A673 (cell line): ENCODE measurements around the gene ADAM23. TPM values are rescaled to one million over a fixed set of nuclear protein-coding genes. Genes with fewer than 3 reads are reported as not detected.

Source experiments
- BruUV-seq: library from RNA; stranded (reverse); fragments of 400-500 nt; replicated peaks from 2 replicates; lab custom pipeline; 2021; lab: Mats Ljungman, UMichigan
- CTCF ChIA-PET: fragments of 300-600 bp; sonication (Branson Sonifier 250); formaldehyde crosslinking; loops from one replicate; lab custom pipeline; 2022; ENCODE audit warnings: antibody characterized with exemption; lab: Charles Lee
- POLR2A ChIA-PET: fragments of 300-600 bp; sonication (Branson Sonifier 250); formaldehyde crosslinking; loops from one replicate; lab custom pipeline; 2022; ENCODE audit warnings: antibody characterized with exemption; ENCODE audit not compliant: low non-redundant PET; lab: Charles Lee
- DNase-seq: peaks from one replicate; pipeline ENCODE4 v3.0.0-alpha.2; 2015; ENCODE audit warnings: low spot score
- H3K27ac ChIP-seq: fragments of 200-600 bp; sonication (generic); 2 replicates; pipeline ENCODE4 v1.5.1; 2016; ENCODE audit warnings: mixed run types, low read depth, mild to moderate bottlenecking, mixed read lengths, antibody characterized with exemption, low read length; ENCODE audit not compliant: poor library complexity, severe bottlenecking
- H3K27me3 ChIP-seq: fragments of 200-600 bp; sonication (generic); replicated peaks from 2 replicates; pipeline ENCODE4 v1.6.1; 2017; ENCODE audit warnings: mixed run types, low read depth, mild to moderate bottlenecking, mixed read lengths, antibody characterized with exemption, low read length; ENCODE audit not compliant: insufficient read depth, poor library complexity
- H3K36me3 ChIP-seq: fragments of 200-600 bp; sonication (generic); 2 replicates; pipeline ENCODE4 v1.6.1; 2016; ENCODE audit warnings: mixed run types, mild to moderate bottlenecking, mixed read lengths, antibody characterized with exemption, low read length; ENCODE audit not compliant: insufficient read depth, poor library complexity, severe bottlenecking
- H3K4me1 ChIP-seq: fragments of 200-600 bp; sonication (generic); 2 replicates; pipeline ENCODE4 v1.6.1; 2017; ENCODE audit warnings: mixed run types, mild to moderate bottlenecking, mixed read lengths, antibody characterized with exemption, low read length; ENCODE audit not compliant: insufficient read depth, poor library complexity, severe bottlenecking
- H3K4me3 ChIP-seq: fragments of 200-600 bp; sonication (generic); 2 replicates; pipeline ENCODE4 v1.5.1; 2016; ENCODE audit warnings: low read depth, mixed run types, mild to moderate bottlenecking, mixed read lengths, low read length; ENCODE audit not compliant: poor library complexity, severe bottlenecking
- H3K9me3 ChIP-seq: fragments of 200-600 bp; sonication (generic); 2 replicates; pipeline ENCODE4 v1.6.1; 2016; ENCODE audit warnings: mixed run types, low read depth, mild to moderate bottlenecking, mixed read lengths, antibody characterized with exemption, low read length; ENCODE audit not compliant: poor library complexity, severe bottlenecking
- CTCF ChIP-seq: fragments of 300-800, 200-600 bp; sonication (generic); conservative IDR thresholded peaks from 2 replicates; pipeline ENCODE4 v1.5.1; 2017; ENCODE audit warnings: low read depth, mild to moderate bottlenecking, antibody characterized with exemption, low read length, moderate library complexity, mixed read lengths
- EZH2 ChIP-seq: fragments of 200-600 bp; sonication (generic); IDR thresholded peaks from 2 replicates; pipeline ENCODE4 v1.6.1; 2017; ENCODE audit warnings: borderline replicate concordance, low read depth, mild to moderate bottlenecking, mixed read lengths, antibody characterized with exemption, low read length; ENCODE audit not compliant: poor library complexity, severe bottlenecking
- intact Hi-C: fragments of 100-400 bp; cut with micrococcal nuclease; formaldehyde crosslinking; loops from one replicate; pipeline ENCODE4 v1.10.0; 2022; ENCODE audit not compliant: unreplicated experiment
- total RNA-seq: library from RNA; stranded (reverse); gene quantifications from 2 replicates; pipeline ENCODE4 v1.2.3, GENCODE V29; 2021

ADAM23 gene
- total RNA-seq, 1 experiment from 2014 or later: 0.21 TPM

GRCh38 chr2:206515580-206515979 lies 72.2 kb downstream of the ADAM23 start:
- ChIA-PET CTCF (no interaction called here), POLR2A (no interaction called here)
- Histone ChIP-seq H3K27ac (no peak overlapping the region), H3K9me3 (no peaks in the 10 kb centered on the region), H3K4me1 (no peaks in the 10 kb centered on the region), H3K36me3 (no peaks in the 10 kb centered on the region), H3K27me3 (peaks cover 26% of the 10 kb centered on the region), H3K4me3 (no peak overlapping the region)
- no peak for TF ChIP-seq EZH2
- no peak for TF ChIP-seq CTCF
- no peak for DNase-seq
- BruUV-seq: no TSS peak
- intact Hi-C loops: no loop called here

- intact Hi-C loops: no loop called here
- CTCF ChIA-PET: no interaction called here
- no TSS peak for BruUV-seq
Measured at GRCh38 chr2:206518997-206519396, 75.7 kb downstream of the ADAM23 start.

GRCh38 chr2:206520450-206520849 lies 77.1 kb downstream of the ADAM23 start:
- TF ChIP-seq EZH2 (no peak), CTCF (no peak)
- Histone ChIP-seq H3K4me3 (no peak overlapping the region), H3K27me3 (peaks cover 23% of the 10 kb centered on the region), H3K4me1 (no peaks in the 10 kb centered on the region), H3K36me3 (no peaks in the 10 kb centered on the region), H3K9me3 (no peaks in the 10 kb centered on the region), H3K27ac (no peak overlapping the region)
- BruUV-seq: no TSS peak
- CTCF ChIA-PET: no interaction called here
- POLR2A ChIA-PET: no interaction called here
- DNase-seq: no peak
- intact Hi-C loops: no loop called here

More at GRCh38 chr2:206518997-206519396, 75.7 kb downstream of the ADAM23 start:
- no peak for DNase-seq
- Histone ChIP-seq H3K4me1 (no peaks in the 10 kb centered on the region), H3K4me3 (no peak overlapping the region), H3K36me3 (no peaks in the 10 kb centered on the region), H3K27ac (no peak overlapping the region), H3K9me3 (no peaks in the 10 kb centered on the region), H3K27me3 (peaks cover 23% of the 10 kb centered on the region)
- no peak for TF ChIP-seq EZH2
- TF ChIP-seq CTCF: no peak
- POLR2A ChIA-PET: no interaction called here
